NK-92 (cell line): Measurements from ENCODE around the gene PPP4R1.

Source experiments
- DNase-seq: peaks from one replicate; lab custom pipeline; 2025; ENCODE audit not compliant: unreplicated experiment; lab: John Stamatoyannopoulos, UW

The PPP4R1 gene

DNA sequence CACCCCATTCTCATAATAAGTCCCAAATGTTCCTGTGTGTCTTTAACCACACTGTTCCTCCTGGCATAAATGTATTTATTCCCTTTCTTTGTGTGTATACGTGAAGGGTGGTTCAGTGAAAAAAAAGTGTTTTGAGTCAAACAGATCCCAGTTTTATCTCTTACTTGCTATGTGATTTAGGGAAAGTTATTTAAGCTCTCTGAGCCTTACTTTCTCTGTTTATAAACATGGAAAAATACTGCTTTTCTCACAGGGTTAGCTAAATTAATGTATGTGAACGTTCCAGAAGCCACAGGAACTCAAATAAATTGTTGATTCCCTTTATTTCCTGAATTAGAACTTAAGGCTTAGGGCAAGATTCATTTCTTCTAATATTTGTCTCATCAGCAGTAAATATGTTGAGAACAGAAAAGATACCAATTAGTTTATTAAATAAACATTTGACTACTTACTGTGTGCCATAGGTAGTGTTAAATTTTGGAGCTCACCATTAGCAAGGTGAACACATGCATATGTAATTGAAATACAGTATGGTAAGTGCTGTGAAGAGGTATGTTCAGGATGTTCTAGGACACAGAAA lies 105.8 kb downstream of the PPP4R1 start:
- DNase-seq = no peak

DNA sequence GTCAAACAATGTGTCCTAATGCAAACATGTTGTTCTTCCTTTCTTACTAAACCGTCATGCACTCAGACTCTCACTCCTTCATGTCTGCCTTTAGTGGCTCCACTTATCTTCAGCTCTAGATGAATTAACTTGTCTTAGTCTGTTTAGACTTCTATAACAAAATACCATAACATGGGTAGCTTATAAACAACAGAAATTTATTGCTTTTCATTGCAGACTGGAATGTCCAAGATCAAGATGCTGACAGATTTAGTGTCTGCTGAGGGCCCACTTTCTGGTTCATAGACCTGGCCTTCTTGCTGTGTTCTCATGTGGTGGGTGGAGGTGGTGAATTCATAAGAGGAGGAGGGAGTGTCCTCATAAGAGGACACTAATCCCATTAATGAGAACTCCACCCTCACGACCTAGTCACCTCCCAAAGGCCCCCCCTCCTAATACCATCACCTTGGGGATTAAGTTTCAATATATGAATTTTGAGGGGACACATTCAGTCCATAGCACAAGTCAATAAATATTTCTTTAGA lies 106.7 kb downstream of the PPP4R1 start:
- DNase-seq = no peak

DNA sequence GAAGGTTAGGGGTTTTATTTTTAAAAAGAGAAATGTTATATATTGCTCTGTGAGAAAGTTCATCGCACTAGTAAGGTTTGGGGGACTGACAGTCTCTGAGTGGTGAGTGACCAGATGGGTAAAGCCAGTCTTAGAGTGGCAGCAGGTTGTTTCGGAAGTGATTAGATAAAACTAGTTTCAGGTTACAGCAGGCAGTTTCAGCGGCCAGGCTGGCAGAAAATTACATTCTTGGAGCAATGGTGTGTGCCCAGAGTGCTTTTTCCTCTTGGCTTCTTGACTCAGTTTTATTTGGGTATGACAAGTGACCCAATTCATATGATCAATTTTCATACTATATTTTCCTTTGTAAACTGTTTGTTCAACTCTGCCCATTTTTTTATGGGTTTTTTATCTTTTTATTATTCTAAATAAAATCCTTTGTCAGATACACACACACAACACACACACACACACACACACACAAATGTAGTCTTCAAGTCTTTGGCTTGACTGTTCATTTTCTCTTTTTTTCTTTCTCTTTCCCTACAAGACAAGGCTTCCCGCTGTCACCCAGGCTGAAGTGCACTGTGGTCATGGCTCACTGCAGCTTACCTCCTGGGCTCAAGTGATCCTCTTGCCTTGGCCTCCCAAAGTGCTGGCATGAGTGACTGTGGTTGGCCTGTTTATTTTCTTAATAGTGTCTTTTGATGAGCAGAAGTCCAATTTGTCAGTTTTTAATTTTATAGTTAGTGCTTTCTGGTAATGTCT lies 108.1 kb downstream of the PPP4R1 start:
- DNase-seq = no peak
